PC-3 (cell line): Measurements from ENCODE around the gene GALNT2.

Source experiments
- CTCF ChIP-seq: fragments of 300-600 bp; sonication (generic); conservative IDR thresholded peaks from 2 replicates; pipeline ENCODE4 v1.5.1; 2017; ENCODE audit warnings: antibody characterized with exemption, low read depth, mild to moderate bottlenecking, low read length
- EZH2 ChIP-seq: fragments of 300-600 bp; sonication (generic); IDR thresholded peaks from one replicate; pipeline ENCODE4 v1.6.1; 2017; ENCODE audit warnings: antibody characterized with exemption, mild to moderate bottlenecking, low read length; ENCODE audit not compliant: unreplicated experiment
- EZH2phosphoT487 ChIP-seq: fragments of 300-600 bp; sonication (generic); IDR thresholded peaks from 2 replicates; pipeline ENCODE4 v1.6.1; 2018; ENCODE audit warnings: mild to moderate bottlenecking, antibody characterized with exemption, low read length, borderline replicate concordance

GRCh38 chr1:230270185-230270558 is 203.1 kb downstream of the GALNT2 start:
- no peak for TF ChIP-seq CTCF
- no peak for TF ChIP-seq EZH2
- no peak for TF ChIP-seq EZH2phosphoT487
